Measurements from ENCODE around the gene GTPBP8.

GRCh38 chr3:113002037-113002436 lies 11.3 kb downstream of the GTPBP8 start:
- TF ChIP-seq CTCF (conservative IDR thresholded peaks at IDR 0.05 in 1 of 2, IDR thresholded peaks at IDR 0.05 in 1 of 2; ENCODE audit: low read depth in 1 of 2, low read length in 2 of 2) (no peak), EZH2 (IDR thresholded peaks at IDR 0.05; ENCODE audit: low read length, missing control alignments) (no peak)

Data from fibroblast of lung (primary cell).